ENCODE results near the gene SH3GL3.

SH3GL3 gene

DNA sequence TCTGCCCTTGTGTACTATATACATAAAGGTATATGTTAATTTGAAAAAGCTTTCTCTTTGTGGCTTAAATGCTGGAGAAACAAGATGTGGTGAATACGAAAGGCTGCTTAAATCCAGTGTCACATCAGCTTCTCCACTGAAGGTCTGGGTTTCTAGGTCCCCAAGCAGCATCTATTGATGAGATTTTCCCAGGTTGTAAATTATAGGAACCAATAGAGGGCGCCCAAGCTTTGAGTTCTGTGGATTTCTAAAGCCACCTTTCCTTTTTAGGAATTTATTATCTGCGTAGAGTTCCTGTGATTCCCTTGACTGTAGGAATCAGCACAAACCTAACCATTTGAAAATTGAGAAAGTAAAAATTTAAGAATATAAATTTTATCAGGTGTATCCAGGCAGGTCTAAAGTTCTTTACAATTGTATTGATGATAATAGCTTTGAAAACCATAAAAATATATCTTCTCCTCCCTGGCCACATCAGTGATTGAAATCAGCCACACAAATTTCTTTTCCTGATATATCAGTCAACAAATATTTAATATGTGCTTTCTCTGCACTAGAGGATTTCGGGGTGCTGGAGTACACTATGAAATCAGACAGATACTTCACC, 118.5 kb downstream of the SH3GL3 start:
- no peak for DNase-seq

DNA sequence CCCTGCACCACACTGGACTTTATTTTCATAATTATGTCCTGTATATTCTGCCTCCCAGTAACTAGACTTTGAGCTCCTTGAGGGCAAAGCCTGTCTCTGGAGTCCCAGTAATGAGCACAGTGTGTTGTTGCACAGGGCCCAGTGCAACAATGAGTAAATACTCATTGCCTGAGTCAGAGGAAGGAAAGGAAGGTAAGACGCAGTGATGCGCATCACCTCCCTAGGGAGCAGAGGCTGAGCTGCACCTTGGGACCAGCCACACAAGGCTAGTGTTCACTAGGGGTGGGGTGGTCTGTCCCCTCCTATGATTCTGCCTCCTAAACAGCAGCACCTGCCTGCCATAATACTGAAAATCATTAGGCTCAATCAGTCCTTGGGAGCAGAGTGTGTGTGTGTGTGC, 120.2 kb downstream of the SH3GL3 start:
- DNase-seq = no peak

DNA sequence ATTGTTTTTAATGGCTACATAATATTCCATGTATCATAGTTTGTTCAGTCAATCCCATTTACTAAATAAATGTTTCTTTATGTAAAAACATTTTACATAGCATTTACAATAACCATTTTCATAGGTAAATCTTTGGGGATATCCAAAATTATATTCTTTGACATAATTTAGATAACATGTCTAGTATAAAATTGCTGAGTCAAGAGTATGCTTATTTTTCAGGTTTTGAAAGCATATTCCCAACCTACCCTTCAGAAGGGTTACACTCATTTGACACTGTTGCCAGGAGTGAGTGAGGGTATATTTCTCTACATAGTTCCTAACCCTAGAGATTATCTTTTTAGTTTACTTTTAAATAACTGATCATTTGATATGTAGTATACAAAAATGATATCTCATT, 122.2 kb downstream of the SH3GL3 start:
- DNase-seq = no peak

DNA sequence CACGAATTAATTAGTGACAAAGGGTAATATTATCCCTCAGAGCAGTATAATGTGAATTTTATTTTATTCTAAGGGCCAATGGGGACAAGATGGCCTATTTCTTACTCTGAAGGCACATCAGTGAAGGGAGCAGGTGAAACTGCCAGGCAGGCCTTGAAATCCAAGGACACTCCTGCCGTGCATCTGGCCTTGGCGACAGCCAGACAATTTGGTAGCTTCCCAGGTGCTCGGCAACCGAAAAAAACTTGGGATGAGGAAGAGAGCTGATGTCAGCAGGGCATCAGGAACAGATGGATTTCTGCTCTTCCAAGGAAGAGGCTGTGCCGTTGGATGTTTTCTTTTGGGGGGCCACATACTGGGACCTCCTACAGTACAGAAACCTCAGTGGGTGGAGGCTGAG, 123.6 kb downstream of the SH3GL3 start:
- DNase-seq = no peak

DNA sequence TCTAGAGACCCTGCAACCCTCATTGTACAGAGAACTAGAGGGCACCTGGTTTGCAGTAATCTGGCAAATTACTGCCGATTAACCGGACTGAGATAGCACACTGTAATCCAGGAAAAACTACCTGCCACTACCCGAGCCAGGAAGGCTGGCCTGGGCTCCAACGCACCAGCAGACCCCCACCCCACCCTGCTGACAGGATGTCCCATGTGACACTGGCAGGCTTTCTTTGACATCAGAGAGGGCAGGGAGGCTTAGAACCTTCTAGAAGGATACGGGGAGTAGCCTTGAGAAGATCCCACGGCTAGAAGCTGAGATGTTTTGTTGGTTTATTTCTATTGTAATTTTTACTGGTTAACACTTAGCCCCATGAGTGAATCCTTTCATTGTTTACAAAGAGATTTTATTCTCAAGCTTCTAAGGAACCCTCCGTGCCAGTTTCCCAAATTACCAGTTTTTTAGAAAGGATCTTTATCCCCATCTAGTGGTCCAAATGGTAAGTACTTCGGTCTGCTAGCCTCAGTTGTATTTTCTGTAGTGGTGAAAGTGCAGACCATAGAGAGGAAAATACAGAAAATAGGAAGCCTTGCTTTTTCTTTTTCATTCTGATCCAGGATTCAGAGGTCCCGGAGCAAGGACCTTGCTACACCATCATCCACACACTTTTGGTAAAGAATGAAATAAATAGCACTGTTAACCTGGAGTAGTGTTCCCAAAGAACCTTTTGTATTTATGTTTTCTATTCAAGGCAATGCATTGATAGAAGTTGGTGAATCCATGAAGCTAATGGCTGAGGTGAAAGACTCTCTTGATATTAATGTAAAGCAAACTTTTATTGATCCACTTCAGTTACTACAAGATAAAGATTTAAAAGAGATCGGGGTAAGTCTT, 124.9 kb downstream of the SH3GL3 start:
- DNase-seq = no peak

DNA sequence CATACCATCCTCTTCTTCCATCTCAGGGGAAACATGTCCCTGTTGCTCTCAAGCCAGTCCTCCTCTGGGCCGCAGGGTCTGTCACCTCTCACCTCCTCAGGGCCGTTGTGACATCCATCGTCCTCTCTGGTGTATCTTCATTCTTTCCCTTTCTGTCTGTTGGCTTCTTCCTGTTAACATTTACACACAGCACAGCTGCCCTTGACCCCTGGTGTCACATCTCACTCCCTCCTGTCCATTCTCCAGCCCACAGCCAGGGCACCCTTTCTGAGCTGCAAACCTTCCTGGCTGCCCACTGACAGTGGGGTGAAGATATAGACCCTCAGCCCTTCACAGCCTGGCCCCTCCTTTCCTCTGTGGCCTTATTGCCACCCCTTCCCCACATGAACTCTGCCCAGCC, 127.2 kb downstream of the SH3GL3 start:
- DNase-seq = no peak

DNA sequence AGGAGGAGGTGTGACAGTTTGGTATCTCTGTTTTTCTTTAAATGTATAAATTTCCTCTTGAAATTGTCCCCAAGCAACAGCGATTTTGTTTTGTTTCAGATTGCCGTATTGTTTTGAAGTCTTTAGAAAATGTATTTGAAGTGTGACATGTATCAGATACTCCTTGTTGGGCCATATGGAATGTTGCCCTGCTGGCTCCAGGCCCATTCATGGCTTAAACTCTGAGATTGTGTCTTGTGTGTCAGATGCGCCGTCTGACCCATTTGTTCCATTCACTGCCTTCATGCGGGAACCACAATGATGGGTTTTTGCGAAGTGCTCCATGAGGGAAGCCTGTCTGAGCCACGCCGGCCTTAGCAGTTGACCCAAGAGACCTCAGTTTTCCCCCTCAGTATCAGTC, 131.6 kb downstream of the SH3GL3 start:
- DNase-seq = no peak

DNA sequence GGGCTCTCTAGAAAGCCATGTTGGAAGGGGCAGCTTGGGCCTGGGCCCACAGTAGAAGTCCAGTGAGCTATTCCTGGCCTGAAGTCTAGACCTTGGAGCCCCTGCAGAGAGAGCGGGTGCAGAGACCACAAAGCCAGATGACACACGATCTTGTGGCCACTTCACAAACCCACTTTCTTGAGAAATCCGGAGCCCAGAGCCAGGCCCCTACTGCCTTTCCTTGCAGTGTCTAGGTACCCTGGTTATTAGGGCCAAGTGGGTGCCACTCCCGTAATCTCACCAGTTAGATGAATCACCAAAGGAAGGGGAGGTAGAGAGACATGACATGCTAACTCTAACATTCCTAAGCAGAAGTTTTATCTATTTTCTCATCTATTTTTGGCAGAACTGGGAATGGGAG, 134.2 kb downstream of the SH3GL3 start:
- DNase-seq = no peak

DNA sequence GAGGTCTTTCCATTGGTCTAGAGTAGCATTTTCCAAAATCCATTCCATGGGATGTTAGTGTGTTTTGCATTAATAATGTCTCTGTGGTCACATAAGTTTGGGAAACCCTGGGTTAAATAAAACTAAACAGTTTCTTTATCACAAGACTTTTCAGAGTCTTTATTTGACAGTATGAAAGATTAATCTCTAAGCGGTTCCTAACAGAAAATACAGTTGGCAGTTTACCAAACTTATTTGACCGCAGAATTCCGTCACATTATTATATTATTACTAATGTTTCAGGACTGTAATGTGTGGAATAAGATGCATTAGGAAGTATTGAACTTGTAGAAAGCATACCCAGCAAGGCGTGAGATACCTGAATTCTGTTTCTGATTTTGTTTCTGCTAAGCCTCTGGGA, 135.2 kb downstream of the SH3GL3 start:
- no peak for DNase-seq

DNA sequence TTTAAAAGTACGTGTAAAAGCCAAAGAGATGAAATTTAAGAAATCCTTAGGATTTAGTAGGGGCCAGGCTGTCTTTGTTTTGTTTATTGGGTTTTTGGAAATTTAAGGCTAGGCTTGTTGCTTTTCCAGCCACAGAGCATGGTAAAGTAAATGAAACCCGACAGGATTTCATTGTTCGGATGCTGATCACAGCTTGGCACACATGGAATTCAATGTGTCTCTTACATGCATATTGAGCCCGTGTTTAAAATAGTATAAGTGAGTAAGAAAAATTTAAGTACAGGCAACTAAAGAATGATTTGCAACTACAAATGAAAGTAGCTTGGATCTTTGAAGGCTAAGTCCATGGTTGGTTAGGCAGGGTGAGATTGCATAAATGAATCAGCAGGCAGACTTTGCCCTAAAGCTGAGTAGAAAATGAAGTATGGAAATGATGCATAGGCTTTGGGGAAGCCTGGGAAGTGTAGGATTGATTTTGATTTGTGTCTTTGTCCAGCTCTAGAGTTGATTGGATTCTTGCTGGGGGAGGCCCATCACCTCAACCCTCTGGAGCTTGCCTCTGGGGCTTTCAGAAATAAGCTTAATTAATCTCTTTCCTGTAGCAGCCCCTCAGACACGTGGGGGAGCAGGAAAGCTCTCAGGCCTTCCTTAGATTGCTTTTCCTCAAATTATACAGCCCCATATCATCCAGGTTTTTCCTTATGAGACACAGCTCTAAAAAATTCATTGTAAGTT, 138.6 kb downstream of the SH3GL3 start:
- no peak for DNase-seq

DNA sequence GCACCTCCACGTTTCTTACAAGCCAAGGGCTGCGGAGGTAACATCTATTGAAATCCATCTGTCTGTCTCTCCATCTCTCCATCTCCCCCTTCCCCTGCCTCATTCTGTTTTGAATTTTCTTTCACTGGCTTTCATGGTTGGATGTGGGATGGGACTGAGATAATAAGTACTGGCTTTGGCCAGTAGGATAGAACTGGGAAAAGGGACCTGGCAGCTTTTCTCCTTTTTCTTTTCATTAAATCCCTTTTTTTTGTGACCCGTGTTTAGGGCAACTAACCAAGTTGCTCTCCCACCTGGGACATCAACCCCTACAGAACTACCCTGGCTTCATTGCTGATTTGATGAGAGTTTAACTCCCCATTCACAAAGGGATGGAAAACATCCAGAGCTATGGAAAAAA, 139.9 kb downstream of the SH3GL3 start:
- no peak for DNase-seq

DNA sequence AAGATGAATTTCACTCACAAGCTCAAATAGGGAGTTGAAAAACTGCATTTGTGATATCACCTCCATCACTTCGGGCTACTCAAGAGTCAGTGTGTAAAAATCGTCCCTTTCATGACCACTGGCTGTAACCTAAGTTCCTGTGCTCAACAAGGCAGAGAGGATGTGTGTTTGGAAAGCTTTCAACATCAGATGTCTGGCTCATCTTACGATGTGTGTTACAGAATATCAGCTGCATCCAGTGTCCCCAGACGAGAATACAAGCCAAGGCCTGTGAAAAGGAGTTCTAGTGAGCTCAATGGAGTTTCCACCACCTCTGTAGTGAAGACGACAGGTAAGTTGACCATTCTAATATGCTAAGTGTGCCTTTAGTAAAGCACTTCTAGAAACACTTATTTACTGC, 141.3 kb downstream of the SH3GL3 start:
- DNase-seq = no peak

DNA sequence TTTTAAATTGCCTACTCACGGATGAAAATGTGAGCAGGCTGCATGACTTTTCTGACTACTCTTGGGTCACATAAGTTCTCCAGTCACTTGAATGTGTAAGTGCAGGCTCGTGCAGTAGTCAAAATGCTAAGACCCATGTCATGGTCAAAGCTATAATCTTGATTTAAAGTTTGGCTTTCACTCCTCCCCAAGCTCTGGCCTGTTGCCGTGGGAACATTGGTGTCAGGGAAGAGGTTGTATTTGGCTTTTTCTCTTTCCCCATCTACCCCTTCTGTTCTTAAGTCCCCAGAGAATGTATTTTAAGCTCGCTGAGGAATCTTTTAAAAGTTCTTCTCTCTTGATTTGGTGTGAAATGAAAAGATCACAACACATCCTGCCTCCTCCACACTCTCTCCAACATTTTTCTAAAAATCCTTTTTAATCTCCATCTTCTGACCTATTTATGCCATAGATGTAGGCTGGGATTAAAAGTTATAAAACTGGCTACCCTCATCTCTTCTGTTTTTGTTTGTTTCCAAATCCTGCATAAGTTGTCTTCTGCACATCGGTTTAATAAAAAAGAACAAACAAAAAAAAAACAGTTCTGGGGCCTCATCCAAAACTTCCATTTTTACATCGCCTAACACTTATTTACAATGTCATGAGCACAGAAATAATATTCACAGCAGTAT, 145.4 kb downstream of the SH3GL3 start:
- no peak for DNase-seq

DNA sequence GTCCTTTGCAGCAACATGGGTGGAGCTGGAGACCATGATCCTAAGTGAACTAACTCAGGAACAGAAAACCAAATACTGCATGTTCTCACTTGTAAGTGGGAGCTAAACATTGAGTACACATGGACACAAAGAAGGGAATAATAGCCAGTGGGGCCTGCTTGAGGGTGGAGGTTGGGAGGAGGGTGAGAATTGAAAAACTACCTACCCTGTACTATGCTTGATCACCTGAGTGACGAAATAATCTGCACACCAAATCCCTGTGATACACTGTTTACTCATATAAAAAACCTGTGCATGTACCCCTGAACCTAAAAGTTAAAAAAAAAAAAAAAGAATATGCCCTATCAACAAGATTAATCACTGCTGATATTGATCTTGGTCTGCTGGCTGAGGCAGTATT, 148.1 kb downstream of the SH3GL3 start:
- DNase-seq = no peak

DNA sequence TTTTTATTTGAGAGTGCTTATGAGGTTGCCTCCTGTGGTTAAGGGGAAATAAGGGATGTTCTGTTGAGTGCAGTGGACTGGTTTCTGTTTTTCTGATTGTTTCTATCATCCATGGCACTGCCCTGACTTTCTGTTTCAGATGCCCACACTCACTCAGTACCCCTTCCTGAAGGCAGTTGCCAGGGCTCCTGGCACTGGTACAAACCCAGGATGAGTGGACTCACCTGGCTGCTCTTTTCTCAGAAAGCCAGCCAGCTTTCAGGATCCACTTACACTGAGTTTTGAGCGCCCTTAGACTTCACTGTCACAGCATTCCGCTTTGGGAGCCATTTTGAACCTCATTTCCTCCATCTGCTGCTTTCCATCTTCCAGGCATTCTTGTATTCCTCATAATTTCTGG, 150.9 kb downstream of the SH3GL3 start:
- no peak for DNase-seq

DNA sequence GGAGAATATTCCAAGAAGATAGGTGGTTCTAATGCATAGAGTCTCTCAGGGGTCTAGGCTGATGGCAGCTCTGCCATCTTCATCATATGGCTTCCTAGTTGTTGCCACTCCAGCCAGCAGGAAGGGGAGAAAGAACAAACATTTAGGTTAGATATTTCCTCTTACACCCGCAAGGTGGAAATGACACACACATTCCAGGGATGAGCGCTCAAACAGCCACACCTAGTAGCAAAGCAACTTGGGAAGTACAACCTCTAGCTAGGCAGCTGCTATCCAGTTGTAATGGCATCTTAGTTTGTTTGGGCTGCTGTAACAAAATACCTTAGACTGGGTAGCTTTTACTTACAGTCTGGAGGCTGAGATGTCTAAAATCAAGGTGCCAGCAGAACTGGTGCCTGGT, 154.9 kb downstream of the SH3GL3 start:
- DNase-seq = no peak

DNA sequence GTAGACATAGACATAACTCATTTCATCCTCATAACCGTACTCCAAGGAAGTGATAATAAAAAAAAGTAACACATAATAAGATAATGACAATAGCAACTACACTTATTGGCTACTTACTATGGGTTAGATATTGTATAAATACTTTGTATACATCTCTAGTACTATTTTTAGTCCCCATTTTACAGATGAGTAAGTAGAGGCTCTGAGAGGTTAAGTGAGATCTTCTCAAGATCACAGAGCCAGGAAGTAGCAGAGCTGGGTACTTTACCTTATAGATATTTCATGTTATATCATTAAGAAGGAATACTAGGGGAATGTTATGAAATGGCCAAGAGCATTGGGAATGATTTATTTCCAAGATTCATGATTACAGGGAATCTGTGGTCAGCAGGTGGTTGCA, 157.4 kb downstream of the SH3GL3 start:
- no peak for DNase-seq

DNA sequence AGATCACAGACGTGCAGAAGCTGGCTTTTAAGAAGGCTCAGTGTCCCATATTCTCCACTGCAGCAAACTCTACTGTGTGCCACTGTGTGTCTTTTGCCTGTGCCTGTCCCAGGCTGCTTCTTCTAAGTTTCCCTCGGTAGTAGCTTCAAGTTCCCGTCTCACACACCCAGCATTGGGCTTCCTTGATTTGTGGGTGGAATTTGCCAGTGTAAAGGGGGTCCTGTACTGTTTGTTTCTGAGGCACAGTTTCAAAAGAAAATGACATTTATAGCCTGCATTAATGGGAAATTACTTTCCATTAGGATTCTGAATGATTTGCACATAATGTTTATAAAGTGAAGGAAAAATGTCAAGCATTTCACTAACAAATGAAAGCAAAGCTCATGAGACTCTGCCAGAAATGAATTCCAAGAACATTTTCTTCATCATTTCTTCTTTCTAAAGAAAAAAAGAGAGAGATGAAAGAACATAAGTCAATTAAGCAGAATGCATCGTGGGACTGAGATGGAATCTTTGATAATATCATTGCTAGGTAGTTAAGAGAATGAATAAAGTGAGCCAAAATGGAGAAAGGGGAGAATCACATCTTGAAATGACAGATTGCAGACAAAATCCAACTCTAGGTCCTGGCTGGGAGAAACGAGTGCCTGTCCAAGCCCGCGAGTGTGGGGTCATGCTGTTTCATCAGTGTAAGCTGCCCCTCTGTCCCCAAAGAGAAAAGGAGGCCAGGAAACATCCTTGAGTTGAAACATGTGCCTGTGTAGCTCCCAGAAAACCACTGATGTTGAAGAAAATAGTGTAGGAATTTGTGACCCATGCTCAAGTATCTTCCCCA, 158.2 kb downstream of the SH3GL3 start:
- no peak for DNase-seq

DNA sequence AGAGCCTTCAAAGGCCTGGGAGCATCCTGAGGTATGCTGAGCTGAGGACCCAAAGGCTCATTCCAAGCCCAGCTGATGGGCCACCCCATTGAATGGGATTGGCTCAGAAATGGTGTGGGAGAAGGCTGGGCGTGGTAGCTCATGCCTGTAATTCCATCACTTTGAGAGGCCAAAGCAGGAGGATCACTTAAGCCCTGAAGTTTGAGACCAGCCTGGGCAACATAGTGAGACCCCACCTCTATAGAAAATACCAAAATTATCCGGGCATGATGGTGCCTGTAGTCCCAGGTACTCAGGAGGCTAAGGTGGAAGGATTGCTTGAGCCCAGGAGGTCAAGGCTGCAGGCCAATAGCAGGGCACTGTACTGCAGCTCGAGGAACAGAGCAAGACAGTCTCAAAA, 163.0 kb downstream of the SH3GL3 start:
- no peak for DNase-seq

DNA sequence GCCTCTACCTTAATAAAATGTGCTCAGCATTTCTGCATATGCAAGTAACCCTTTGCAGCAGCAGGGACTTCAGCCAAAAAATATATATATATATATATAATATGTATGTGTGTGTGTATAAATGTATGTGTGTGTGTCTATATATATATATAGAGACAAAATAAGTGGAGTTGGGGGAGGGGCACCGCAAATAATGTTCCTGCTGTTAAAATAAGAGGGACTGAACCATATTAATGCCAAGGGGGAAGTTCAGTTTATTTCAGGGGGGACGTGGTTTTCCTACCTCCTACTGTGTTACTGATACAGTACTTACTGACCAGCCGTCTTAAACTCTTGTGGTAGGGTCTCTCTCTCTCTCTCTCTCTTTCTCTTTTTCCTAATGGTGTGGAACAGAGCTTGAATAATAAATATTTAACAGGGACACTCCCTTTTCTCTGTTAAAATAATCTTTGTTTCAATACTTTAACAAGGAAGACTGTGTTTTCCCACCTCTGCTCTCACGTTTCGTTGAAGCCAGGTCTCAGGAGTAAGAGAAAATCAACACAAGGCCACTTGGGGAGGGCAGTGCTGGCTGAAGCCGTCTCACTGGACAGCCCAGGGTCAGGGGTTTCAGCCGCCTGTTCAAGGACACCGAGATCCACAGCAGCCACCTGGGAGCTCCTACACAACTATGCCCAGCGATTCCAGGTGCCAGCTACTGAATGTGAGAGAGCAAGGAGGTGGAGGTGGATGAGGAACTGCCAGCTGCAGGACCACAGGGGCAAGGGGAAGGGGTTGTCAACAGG, 164.0 kb downstream of the SH3GL3 start:
- DNase-seq = peak; percentile 31

DNA sequence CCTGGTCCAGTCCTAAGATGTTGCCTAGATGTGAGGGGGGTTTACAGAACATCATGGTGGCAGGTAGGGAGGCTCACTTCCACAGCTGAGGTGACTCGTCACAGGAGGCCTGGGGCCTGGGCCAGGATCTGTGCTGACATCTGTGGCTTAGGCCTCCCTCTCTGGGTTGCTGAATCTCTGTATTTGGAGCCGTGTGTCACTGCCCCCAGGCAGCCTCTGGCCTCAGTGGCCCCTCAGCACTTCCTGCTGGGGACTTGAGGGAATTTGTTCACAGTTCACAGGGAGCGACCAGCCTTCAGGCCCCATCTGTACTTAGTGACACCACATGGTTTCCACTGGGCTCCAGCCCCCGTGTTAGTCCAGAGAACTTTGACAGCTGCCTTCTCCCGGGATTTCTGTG, 165.1 kb downstream of the SH3GL3 start:
- no peak for DNase-seq

Measured in right kidney (tissue), 1 donor.